ENCODE results near the gene KIAA0753.

The KIAA0753 gene

GRCh38 chr17:6639586-6640535, 650 bp downstream of the KIAA0753 start:
- DNase-seq: no peak

- no peak for DNase-seq
Observed at GRCh38 chr17:6639014-6639585, 1.4 kb downstream of the KIAA0753 start.

GRCh38 chr17:6638046-6638908, 2.2 kb downstream of the KIAA0753 start:
- peak; percentile 41 for DNase-seq

GRCh38 chr17:6637458-6637840, 3.1 kb downstream of the KIAA0753 start:
- no peak for DNase-seq

- no peak for DNase-seq
Observed at GRCh38 chr17:6636616-6637457, 3.7 kb downstream of the KIAA0753 start.

GRCh38 chr17:6636105-6636504, 4.4 kb downstream of the KIAA0753 start:
- no peak for DNase-seq

GRCh38 chr17:6633263-6633662, 7.2 kb downstream of the KIAA0753 start:
- no peak for DNase-seq

- DNase-seq: no peak
Observed at GRCh38 chr17:6632530-6632929, 8.0 kb downstream of the KIAA0753 start.

GRCh38 chr17:6630390-6630789, 10.1 kb downstream of the KIAA0753 start:
- no peak for DNase-seq

GRCh38 chr17:6627019-6627418, 13.5 kb downstream of the KIAA0753 start:
- DNase-seq: no peak

GRCh38 chr17:6626616-6627015, 13.9 kb downstream of the KIAA0753 start:
- DNase-seq: no peak

GRCh38 chr17:6623941-6624340, 16.6 kb downstream of the KIAA0753 start:
- no peak for DNase-seq

GRCh38 chr17:6611231-6611630, 29.3 kb downstream of the KIAA0753 start:
- DNase-seq: no peak

GRCh38 chr17:6610011-6610410, 30.5 kb downstream of the KIAA0753 start:
- no peak for DNase-seq

- no peak for DNase-seq
Observed at GRCh38 chr17:6608321-6608720, 32.2 kb downstream of the KIAA0753 start.

GRCh38 chr17:6605142-6605541, 35.4 kb downstream of the KIAA0753 start:
- no peak for DNase-seq

GRCh38 chr17:6603744-6604325, 36.7 kb downstream of the KIAA0753 start:
- no peak for DNase-seq

GRCh38 chr17:6602141-6602540, 38.4 kb downstream of the KIAA0753 start:
- no peak for DNase-seq

GRCh38 chr17:6599364-6599763, 41.1 kb downstream of the KIAA0753 start:
- DNase-seq: peak; percentile 91

GRCh38 chr17:6597727-6598126, 42.8 kb downstream of the KIAA0753 start:
- DNase-seq: no peak

- DNase-seq: no peak
Observed at GRCh38 chr17:6596941-6597340, 43.6 kb downstream of the KIAA0753 start.

GRCh38 chr17:6596511-6596910, 44.0 kb downstream of the KIAA0753 start:
- no peak for DNase-seq
